GM20431 (cell line): ENCODE results near the gene PPM1M.

Experiments
- in situ Hi-C: fragments of 300-500 bp; cut with MseI, MboI; formaldehyde crosslinking; loops from one replicate; pipeline ENCODE4 v1.15.0; 2020; ENCODE audit warnings: low sequenced_read_pairs; ENCODE audit not compliant: unreplicated experiment

PPM1M gene

GRCh38 chr3:52215351-52215750 is 30.2 kb upstream of the PPM1M start:
- in situ Hi-C loops, result no loop called here

- in situ Hi-C loops, result no loop called here
Observed at GRCh38 chr3:52216585-52217408, 28.8 kb upstream of the PPM1M start.

DNA sequence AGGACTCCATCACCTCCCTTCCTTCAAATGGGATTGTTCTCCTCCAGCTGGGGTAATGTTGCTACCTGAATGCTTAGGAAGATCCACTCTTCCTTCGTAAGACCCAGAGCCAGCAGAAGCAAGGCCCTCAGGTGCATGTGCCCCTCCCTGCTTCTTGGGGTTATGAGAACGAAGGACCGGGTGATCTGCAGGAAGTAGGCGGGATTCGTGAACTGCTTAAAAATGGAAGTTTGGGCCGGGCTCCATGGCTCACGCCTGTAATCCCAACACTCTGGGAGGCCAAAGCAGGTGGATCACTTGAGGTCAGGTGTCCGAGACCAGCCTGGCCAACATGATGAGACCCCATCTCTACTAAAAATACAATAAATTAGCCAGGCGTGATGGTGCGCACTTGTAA is 28.2 kb upstream of the PPM1M start:
- in situ Hi-C loops, result no loop called here

DNA sequence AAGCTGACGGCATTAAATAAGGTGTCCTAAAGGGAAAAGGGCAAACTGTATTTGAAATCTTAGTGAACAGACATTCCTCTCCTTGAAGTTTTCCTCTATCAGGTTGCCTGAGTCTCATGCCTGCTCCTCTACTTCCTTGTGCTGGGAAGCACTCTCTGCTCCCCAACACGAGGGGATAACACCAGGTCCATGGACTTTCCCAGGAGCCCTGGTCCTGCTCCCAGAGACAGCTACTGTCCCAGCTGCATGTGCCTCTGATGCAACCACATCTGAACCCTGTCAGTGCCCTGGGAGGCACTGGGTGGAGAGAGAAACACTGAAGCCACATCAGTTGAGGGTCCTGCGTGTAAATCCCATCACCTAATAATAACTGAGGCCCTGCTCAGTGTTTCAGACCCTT is 27.5 kb upstream of the PPM1M start:
- in situ Hi-C loops, result no loop called here

DNA sequence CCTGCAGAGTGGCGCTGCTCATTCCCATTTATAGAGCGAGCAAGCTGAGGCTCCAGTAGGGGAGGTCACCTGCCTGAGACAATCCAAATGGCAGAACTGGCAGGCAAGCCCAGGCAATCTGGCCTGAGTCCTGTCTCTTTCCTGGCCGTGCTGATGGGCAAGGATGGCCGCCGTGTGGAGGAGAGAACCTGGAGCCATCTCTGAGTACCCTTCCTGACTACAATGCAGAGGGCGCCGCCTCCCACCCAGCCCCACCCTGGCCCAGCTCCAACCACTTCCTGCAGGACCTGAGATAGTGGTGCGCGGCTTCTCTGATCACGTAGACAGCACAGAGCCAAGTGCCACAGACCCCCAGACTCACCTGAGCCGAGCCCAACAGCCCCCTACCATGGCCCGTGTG is 27.1 kb upstream of the PPM1M start:
- in situ Hi-C loops, result no loop called here

DNA sequence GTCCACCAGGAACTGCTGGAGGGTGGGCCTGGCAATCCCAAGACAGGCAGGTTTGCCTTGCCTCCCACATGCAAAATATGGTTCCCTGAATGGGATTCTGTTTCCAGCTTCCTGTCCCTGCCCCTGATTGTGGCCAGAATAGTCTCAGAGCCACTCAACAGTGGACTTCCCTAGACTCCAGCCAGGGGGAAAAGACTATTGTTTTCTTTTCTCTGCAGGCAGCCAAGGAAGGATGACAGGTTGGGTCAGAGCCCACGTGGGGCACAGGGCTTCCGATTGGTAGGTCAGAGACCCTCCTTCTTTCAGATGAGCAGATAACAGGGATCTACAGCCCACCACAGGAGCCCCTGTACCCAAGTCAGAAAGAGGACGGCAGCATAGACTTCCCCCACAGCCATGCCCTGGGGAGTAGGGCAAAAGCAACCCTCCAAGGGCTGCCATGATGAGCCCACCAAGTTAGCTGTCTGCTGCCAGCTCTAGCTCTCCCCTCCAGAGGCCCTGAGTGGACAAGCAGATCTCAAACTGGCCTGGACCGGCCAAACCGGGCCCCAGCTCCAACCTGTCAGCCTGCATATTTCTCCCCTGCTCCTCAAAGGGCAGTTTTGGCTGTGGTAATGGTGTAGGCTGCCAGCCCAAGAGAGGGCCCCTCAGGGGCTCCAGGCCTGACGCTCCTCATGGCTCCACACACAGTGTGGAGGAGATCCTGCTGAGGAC is 26.5 kb upstream of the PPM1M start:
- in situ Hi-C loops, result no loop called here

DNA sequence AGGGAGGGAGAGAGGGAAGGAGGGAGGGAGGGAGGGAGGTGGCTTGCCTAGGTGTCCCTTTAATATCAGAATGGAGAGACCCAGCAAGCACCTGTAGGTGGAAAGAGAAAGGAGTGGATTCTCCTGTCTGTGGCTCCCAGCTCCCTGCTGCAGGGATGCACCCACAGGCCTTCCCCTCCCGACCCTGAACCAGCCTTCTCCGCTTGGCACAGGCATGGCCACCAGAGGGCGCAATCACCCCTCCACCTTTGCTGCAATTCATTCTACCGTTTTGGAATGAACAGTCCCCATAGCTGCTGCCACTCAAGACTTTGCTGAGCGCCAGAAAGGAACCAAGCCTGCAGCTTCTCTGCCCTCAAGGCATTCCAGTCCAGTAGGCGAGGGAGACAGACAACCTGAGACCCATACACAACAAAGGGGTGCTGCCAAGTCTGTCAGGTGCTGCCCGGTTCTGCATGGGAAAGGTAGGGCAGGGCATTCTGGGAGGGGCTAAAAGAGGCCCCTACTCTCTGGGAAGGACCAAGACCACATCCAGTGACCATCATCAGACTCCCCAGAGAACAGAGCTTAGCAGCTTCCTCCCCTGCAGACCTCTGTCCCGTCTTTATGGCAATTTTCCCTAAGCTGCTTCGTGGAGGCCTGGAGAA is 25.1 kb upstream of the PPM1M start:
- in situ Hi-C loops, result no loop called here

DNA sequence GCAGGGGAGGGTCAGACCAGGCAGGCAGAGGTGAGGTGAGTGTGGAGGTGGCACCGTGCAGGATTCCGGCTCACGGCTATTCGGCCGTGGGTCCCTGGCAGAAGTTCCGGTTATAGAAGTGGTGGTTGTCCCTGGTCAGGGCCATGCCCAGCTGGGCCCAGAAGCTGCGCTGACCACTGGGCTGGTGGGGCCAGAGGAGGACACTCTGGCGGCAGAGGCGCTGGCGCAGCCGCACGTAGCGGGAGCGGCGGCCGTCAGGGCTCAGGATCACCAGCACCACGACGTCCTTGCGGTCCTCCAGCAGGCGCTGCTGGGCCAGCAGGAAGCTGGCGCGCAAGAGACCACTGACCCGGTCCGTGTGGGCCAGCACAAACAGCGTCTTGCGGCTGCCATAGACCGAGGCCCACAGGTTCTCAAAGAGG is 24.4 kb upstream of the PPM1M start:
- in situ Hi-C loops, result no loop called here

- in situ Hi-C loops, result no loop called here
Observed at GRCh38 chr3:52221563-52222318, 23.8 kb upstream of the PPM1M start.

- in situ Hi-C loops, result no loop called here
Observed at GRCh38 chr3:52222319-52223221, 23.0 kb upstream of the PPM1M start.

- in situ Hi-C loops, result no loop called here
Observed at GRCh38 chr3:52223449-52224408, 21.8 kb upstream of the PPM1M start.

DNA sequence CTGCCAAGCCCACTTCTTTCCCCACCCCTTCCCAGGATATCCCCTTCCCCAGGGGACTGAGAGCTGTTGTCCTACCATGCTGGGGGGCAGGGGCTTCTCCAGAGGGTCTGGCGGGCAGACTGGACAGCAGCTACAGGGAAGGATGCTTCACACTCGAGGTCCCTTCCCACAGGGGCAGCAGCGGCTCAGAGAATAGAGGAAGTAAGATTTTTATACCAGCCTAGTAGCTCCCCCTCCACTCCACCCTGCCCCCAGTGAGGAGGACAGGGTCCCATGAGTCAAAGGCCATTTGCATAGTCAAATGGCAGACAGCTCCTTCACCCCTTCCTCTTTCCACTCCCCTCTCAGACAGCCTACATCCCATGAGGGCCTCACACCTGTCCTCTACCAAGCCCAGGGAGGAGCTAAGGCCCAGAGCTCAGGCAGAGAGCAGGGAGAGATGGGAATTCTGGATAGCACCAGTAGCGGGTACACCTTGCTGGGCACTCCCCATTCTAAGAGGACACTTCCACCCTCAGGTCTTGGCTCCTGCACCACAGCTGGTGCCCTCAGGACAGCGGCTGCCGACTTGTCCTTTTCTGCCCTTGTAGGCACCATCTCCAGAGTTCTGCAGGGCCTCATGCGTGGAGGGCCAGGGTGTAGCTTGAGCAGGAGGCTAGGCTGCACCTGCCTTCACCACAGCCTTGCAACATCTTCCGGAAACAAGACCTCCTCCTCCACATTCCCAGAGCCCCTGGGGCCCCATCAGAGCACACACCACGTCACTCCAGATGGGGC is 19.9 kb upstream of the PPM1M start, which contains the start of gene TLR9:
Gene TLR9, minus strand, starts transcription at position 194 of the 777 bp plus-strand sequence. Its CDS starts 116 bp downstream, at position 78.
- in situ Hi-C loops, result no loop called here

DNA sequence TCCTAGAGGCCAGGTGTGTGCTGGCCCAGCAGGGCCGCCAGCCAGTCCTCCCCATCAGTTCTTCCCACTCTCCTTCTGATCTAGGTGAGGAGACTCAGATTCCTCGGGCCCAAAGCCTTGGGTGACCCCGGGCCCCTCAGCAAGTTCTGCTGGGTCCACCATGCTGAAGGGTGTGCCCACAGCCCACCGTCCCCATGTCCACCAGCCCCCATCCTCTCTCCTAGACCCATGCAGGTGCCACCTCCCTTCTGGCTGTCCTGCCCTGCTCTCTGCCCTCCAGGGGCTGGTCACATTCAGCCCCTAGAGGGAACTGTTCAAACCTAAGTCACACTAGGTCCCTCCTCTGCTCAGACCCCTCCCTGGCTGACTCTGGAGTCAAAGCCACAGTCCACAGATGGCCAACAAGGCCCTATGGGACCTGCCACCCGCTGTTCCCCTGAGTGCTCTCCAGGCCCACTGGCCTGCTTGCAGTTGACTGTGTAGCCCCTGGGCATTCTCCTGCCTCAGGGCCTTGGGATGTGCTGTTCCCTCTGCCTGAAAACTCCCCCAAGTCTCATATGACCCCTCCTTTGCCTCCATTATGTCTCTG is 19.2 kb upstream of the PPM1M start:
- in situ Hi-C loops, result no loop called here

DNA sequence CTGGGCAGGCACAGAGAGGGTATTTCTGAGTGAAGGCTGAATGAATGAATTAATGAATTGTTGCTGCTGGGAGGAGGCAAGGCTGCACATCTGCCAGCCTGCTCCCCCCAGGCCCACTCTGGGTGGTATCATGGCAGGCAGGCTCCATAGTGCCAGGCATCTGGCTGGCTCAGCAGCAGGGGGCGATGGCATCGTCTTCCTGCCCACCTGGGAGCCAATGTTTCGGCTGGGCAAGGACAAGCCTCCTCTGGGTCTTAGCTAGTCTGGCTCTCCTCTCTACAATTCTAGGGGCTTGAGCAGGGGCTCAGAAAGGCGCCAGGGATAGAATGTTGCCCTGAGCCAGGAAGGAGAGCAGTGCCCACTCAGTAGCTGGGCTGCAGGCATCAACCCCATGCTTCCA is 18.4 kb upstream of the PPM1M start:
- in situ Hi-C loops, result no loop called here

- in situ Hi-C loops, result no loop called here
Observed at GRCh38 chr3:52227766-52228165, 17.8 kb upstream of the PPM1M start.

DNA sequence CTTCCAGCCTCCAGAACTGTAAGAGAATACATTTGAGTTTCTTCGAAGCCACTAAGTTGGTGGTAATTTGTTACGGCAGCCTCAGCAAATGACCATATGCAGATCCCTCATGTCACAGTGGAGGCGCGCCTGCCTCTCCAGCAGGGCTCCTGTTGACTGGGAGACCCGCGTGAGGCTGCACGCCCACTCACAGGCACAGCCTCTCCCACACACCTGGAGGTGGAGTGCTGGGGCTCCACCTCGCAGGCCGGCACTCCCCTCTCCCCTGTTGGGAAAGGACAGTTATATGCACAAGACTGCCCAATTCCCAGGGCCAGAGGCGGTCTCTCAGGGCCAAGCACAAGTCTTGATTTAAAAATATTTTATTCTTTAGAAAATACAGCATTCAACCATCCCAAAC is 17.3 kb upstream of the PPM1M start:
- in situ Hi-C loops, result no loop called here

DNA sequence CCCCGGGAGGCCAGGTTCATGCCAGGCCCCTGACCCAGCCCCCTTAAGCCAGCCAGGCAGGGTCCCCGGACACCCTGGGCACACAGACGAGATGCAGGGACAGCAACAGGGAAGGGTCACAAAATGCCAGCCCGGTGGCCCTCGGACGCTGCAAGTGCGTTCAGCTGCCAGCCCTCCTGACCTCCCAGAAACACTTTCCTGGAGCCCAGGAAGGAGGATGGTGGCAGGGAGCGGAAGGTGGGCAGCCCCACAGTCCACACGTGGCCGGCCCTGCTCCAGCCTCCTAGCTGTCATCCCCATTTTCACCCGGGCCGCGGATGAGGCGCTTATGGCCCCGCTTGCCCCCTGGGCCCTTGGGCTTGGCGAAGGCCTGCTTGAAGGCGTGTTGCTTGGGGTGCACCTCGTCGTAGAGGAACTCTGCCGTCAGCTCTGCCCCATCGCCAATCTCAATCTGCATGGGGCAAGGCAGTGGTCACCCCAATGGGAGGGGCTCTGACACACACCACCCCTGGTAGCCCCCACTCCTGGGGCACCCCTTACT is 16.7 kb upstream of the PPM1M start:
- in situ Hi-C loops, result no loop called here
